Astrocyte (in vitro differentiated cells and primary cell): ENCODE measurements around the gene CLDN18. TPM values are rescaled to one million over a fixed set of nuclear protein-coding genes. Genes with fewer than 3 reads are reported as not detected.

ENCODE experiments used
- DNase-seq: peaks from one replicate; pipeline ENCODE4 v3.0.0-alpha.2; 2010; ENCODE audit warnings: low read depth
- FAIRE-seq: peaks from 2 replicates; lab custom pipeline; 2011; peaks lifted over from hg19 to GRCh38; lab: Jason Lieb, UNC
- H2AFZ ChIP-seq: 2 replicates; pipeline ENCODE4 v1.6.0; 2012; ENCODE audit warnings: low read depth, low read length, inconsistent platforms
- H3K27ac ChIP-seq: 2 replicates; pipeline ENCODE4 v1.5.1; 2011; ENCODE audit warnings: low read depth, low read length, inconsistent platforms
- H3K27me3 ChIP-seq: 2 replicates; pipeline ENCODE4 v1.6.0; 2011; ENCODE audit warnings: low read length, inconsistent platforms; ENCODE audit not compliant: insufficient read depth
- H3K36me3 ChIP-seq: 2 replicates; pipeline ENCODE4 v1.5.1; 2011; ENCODE audit warnings: low read length, inconsistent platforms; ENCODE audit not compliant: insufficient read depth
- H3K4me1 ChIP-seq: 2 replicates; pipeline ENCODE4 v1.5.1; 2011; ENCODE audit warnings: low read length, inconsistent platforms; ENCODE audit not compliant: insufficient read depth
- H3K4me2 ChIP-seq: 2 replicates; pipeline ENCODE4 v1.6.0; 2012; ENCODE audit warnings: low read length, inconsistent platforms
- H3K4me3 ChIP-seq: 2 replicates; pipeline ENCODE4 v1.5.1; 2011; ENCODE audit warnings: low read depth, mild to moderate bottlenecking, low read length, inconsistent platforms; ENCODE audit not compliant: insufficient read depth
- H3K79me2 ChIP-seq: 2 replicates; pipeline ENCODE4 v1.6.0; 2012; ENCODE audit warnings: mild to moderate bottlenecking, low read length, inconsistent platforms; ENCODE audit not compliant: insufficient read depth
- H3K9ac ChIP-seq: 2 replicates; pipeline ENCODE4 v1.6.0; 2012; ENCODE audit warnings: mild to moderate bottlenecking, low read length, inconsistent platforms
- H3K9me3 ChIP-seq: 2 replicates; pipeline ENCODE4 v1.5.1; 2012; ENCODE audit warnings: low read depth, mild to moderate bottlenecking, low read length, inconsistent platforms; ENCODE audit not compliant: insufficient read depth
- H4K20me1 ChIP-seq: 2 replicates; pipeline ENCODE4 v1.6.0; 2012; ENCODE audit warnings: low read length, inconsistent platforms; ENCODE audit not compliant: insufficient read depth
- H3K27ac Mint-ChIP-seq: one replicate; pipeline ENCODE4 v1.8.0; 2021; ENCODE audit warnings: mild to moderate bottlenecking, mixed read lengths; ENCODE audit not compliant: unreplicated experiment
- H3K27me3 Mint-ChIP-seq: one replicate; pipeline ENCODE4 v1.8.0; 2021; ENCODE audit warnings: low read depth, mixed read lengths; ENCODE audit not compliant: unreplicated experiment
- H3K36me3 Mint-ChIP-seq: one replicate; pipeline ENCODE4 v1.8.0; 2021; ENCODE audit warnings: low read depth, mixed read lengths; ENCODE audit not compliant: unreplicated experiment
- H3K4me1 Mint-ChIP-seq: one replicate; pipeline ENCODE4 v1.8.0; 2021; ENCODE audit warnings: low read depth, mixed read lengths; ENCODE audit not compliant: unreplicated experiment
- H3K4me3 Mint-ChIP-seq: one replicate; pipeline ENCODE4 v1.8.0; 2021; ENCODE audit warnings: mild to moderate bottlenecking, moderate library complexity, mixed read lengths; ENCODE audit not compliant: unreplicated experiment
- H3K9me3 Mint-ChIP-seq: one replicate; pipeline ENCODE4 v1.8.0; 2021; ENCODE audit warnings: mild to moderate bottlenecking, mixed read lengths; ENCODE audit not compliant: unreplicated experiment
- CTCF ChIP-seq: IDR thresholded peaks from 2 replicates; pipeline ENCODE4 v1.5.1; 2011; ENCODE audit warnings: low read depth, mild to moderate bottlenecking, inconsistent platforms, low read length, moderate library complexity; ENCODE audit not compliant: insufficient read depth
- EZH2 ChIP-seq: IDR thresholded peaks from 2 replicates; pipeline ENCODE4 v1.6.1; 2012; ENCODE audit warnings: mild to moderate bottlenecking, low read length, inconsistent platforms; ENCODE audit not compliant: insufficient read depth
- total RNA-seq: library from RNA; stranded (reverse); gene quantifications from 2 replicates; pipeline ENCODE4 v1.2.1, GENCODE V29; 2021

Gene CLDN18
- total RNA-seq, 1 donor from 2014 or later: not detected

- Histone ChIP-seq H4K20me1 (no peaks in the 10 kb centered on the region), H3K4me3 (no peak overlapping the region), H3K27ac (no peak overlapping the region), H3K4me1 (peaks cover 8% of the 10 kb centered on the region), H3K79me2 (no peaks in the 10 kb centered on the region), H3K4me2 (no peak overlapping the region), H3K36me3 (no peaks in the 10 kb centered on the region), H3K9me3 (no peaks in the 10 kb centered on the region), H2AFZ (no peak overlapping the region), H3K27me3 (no peaks in the 10 kb centered on the region), H3K9ac (no peak overlapping the region)
- TF ChIP-seq EZH2 (no peak), CTCF (no peak)
- FAIRE-seq (no peak), DNase-seq (no peak)
- Mint-ChIP-seq H3K36me3 (peaks cover 4% of the 10 kb centered on the region), H3K27me3 (no peaks in the 10 kb centered on the region), H3K4me3 (no peak overlapping the region), H3K4me1 (peaks cover 3% of the 10 kb centered on the region), H3K27ac (no peak overlapping the region), H3K9me3 (no peaks in the 10 kb centered on the region)
These were observed 267 bp downstream of the CLDN18 start for GRCh38 chr3:138010273-138010590.

- H4K20me1 ChIP-seq: no peaks in the 10 kb centered on the region
These were observed 1.8 kb downstream of the CLDN18 start for GRCh38 chr3:138011722-138012121.

More at GRCh38 chr3:138011722-138012121, 1.8 kb downstream of the CLDN18 start:
- no peak overlapping the region for H3K4me3 Mint-ChIP-seq
- H3K36me3 Mint-ChIP-seq: peaks cover 6% of the 10 kb centered on the region
- H3K9me3 ChIP-seq: no peaks in the 10 kb centered on the region
- peaks cover 3% of the 10 kb centered on the region for H3K4me1 Mint-ChIP-seq
- no peak for FAIRE-seq
- no peaks in the 10 kb centered on the region for H3K36me3 ChIP-seq
- H3K27me3 ChIP-seq: no peaks in the 10 kb centered on the region
- H3K9ac ChIP-seq: no peak overlapping the region
- H3K4me3 ChIP-seq: no peak overlapping the region
- H3K4me1 ChIP-seq: peaks cover 8% of the 10 kb centered on the region
- no peaks in the 10 kb centered on the region for H3K27me3 Mint-ChIP-seq
- no peaks in the 10 kb centered on the region for H3K9me3 Mint-ChIP-seq
- no peak for DNase-seq
- no peak overlapping the region for H2AFZ ChIP-seq
- H3K4me2 ChIP-seq: no peak overlapping the region
- no peaks in the 10 kb centered on the region for H3K79me2 ChIP-seq
- TF ChIP-seq CTCF: no peak
- TF ChIP-seq EZH2: no peak
- no peak overlapping the region for H3K27ac Mint-ChIP-seq
- no peak overlapping the region for H3K27ac ChIP-seq
